ENCODE measurements around the gene CMTM7.

DNA sequence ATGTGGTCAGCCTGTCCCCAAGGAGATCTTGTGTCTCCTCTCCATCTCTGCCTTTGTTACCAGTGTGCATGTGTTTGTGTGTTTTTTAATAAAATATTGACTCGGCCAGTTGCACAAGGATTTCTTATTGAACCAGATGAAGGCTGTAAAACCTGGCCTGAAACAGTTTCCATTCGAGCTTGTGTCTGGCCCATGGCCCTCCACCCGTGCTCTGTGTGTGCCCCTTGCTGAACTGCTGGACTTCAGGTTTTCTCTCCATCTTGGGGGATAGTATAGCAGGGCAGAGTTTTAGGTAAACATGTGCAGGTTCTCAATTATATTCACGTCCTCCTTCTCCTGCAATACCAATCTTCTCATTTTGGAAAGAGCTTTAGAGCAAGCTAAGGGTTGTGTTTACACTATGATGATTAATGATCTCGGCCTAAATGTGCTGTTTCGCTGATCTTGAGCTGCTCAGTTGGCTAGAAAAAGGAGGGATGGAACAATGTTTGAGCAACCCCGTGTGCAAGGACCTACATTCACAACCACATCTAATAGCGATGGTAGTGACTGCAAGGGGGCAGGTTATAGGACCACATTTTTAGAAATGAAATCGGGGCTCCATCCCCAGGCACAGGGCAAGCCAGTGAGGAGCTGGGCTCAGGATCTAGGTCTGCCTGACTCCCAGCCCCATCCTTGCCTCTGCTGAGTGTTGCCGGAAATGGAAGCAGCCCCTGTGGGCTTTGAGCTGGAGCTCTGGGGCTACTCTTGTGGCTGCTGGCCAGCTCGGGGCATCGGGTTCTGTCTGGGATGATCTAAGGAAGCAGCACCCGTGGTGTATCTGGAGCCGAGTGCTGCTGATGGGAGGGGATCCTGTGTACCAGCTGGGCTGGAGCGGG is 63.3 kb downstream of the CMTM7 start:
- TF ChIP-seq YY1 (IDR thresholded peaks at IDR 0.05; ENCODE audit: insufficient read depth, insufficient read length) (no peak), ZNF274 (IDR thresholded peaks at IDR 0.05; ENCODE audit: low read depth, low read length) (no peak)
